HUES48 (cell line): Measurements from ENCODE around the gene DENND11.

ENCODE experiments used
- H3K27ac ChIP-seq: one replicate; pipeline ENCODE4 v1.7.0; 2013; ENCODE audit warnings: low read depth, low read length, inconsistent platforms
- H3K27me3 ChIP-seq: 2 replicates; pipeline ENCODE4 v1.6.1; 2013; ENCODE audit warnings: mild to moderate bottlenecking, low read length; ENCODE audit not compliant: control insufficient read depth, insufficient read depth
- H3K36me3 ChIP-seq: 2 replicates; pipeline ENCODE4 v1.6.1; 2013; ENCODE audit warnings: low read length; ENCODE audit not compliant: control insufficient read depth, insufficient read depth
- H3K4me1 ChIP-seq: 2 replicates; pipeline ENCODE4 v1.6.1; 2013; ENCODE audit warnings: mild to moderate bottlenecking, low read length; ENCODE audit not compliant: control insufficient read depth, insufficient read depth
- H3K4me3 ChIP-seq: 2 replicates; pipeline ENCODE4 v1.5.1; 2013; ENCODE audit warnings: mild to moderate bottlenecking, low read depth, low read length
- H3K9ac ChIP-seq: 2 replicates; pipeline ENCODE4 v1.6.1; 2013; ENCODE audit warnings: mild to moderate bottlenecking, low read depth, low read length, moderate library complexity
- H3K9me3 ChIP-seq: 2 replicates; pipeline ENCODE4 v1.6.1; 2013; ENCODE audit warnings: low read length; ENCODE audit not compliant: control insufficient read depth, insufficient read depth

The DENND11 gene

DNA sequence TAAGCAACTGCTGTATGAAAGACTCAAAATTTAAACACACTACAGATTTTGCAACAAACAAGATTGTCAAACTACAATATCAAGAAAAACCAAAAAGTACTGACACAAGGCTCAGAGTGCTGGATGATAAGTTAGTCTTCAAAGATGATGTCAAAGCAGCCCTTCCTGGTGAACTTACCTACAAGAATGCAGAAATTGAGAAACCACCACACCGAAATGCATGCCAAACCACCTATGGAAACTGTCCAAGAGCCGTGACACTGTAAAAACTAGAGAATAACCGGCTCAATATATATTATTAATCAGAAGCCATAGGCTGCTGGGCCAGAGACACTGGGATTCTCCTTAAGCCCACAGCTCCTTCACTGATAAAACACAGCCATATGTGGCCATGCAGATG is 25.3 kb downstream of the DENND11 start:
- H3K4me1 ChIP-seq = peaks cover 7% of the 10 kb centered on the region; the same call in 1 of the 2 replicates
- no peaks in the 10 kb centered on the region for H3K27me3 ChIP-seq
- H3K4me3 ChIP-seq = no peak overlapping the region
- H3K27ac ChIP-seq = no peak overlapping the region
- peaks cover 29% of the 10 kb centered on the region for H3K36me3 ChIP-seq
- no peaks in the 10 kb centered on the region for H3K9me3 ChIP-seq
- no peak overlapping the region for H3K9ac ChIP-seq

DNA sequence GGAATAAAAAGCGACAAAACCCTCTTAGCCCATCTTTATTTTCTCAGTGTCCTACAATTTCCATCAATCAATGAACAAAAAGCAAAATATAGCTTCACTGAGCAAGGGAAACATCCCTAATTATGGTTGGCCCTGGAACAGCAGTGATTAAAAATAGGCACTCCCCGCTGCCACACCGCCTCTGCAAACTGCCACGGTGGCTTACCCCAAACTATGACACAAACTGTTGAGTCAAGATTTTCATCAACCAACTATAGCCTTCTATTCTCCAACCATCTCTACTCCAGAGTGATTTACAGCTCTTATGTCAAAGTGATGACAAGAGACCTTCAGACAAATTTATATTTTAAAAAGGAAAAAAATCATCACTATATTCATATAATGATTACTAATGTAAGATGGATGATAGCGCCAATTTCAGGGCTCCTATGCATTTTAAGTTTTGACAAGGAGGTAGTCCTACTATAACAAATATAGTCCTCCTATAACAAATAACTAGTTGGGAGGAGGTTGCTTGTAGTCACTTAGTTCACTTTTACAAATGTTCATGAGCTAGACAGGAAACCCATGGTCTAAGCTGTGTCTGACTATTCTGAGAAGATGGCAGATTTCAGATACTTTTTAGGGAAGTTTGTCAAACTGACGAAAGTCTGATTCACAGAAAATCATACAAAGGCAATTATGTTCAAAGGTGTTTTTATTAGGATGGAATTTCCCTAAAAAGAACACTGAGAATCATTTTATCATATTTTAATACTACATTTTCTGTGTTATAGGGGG is 26.3 kb downstream of the DENND11 start:
- Histone ChIP-seq H3K9me3 (no peaks in the 10 kb centered on the region), H3K9ac (no peak overlapping the region), H3K4me3 (no peak overlapping the region), H3K27ac (peak overlapping the region; percentile 89), H3K4me1 (peaks cover 7% of the 10 kb centered on the region; the same call in 1 of the 2 replicates), H3K36me3 (peaks cover 19% of the 10 kb centered on the region), H3K27me3 (no peaks in the 10 kb centered on the region)

DNA sequence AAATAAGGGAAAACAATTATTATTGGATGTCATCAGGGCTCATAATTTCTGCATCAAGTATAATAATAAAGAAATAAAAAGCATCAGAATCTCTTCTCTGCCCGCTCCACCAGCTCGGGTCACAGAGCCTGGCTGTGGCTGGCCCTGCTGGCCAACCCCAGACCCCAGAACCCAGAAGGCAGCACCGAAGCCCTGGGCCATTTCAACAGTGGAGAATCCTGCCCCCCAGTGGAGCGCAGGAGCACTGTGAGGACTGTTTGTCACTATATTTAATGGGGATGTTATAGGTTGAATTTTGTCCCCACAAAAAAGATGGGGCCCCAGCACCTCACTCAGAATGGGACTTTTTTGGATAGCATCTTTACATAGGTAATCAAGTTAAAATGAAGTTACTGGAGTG is 27.3 kb downstream of the DENND11 start:
- Histone ChIP-seq H3K9ac (no peak overlapping the region), H3K27me3 (no peaks in the 10 kb centered on the region), H3K36me3 (peaks cover 14% of the 10 kb centered on the region), H3K9me3 (no peaks in the 10 kb centered on the region), H3K4me3 (no peak overlapping the region), H3K27ac (peak overlapping the region; percentile 89), H3K4me1 (peaks cover 7% of the 10 kb centered on the region; the same call in 1 of the 2 replicates)

DNA sequence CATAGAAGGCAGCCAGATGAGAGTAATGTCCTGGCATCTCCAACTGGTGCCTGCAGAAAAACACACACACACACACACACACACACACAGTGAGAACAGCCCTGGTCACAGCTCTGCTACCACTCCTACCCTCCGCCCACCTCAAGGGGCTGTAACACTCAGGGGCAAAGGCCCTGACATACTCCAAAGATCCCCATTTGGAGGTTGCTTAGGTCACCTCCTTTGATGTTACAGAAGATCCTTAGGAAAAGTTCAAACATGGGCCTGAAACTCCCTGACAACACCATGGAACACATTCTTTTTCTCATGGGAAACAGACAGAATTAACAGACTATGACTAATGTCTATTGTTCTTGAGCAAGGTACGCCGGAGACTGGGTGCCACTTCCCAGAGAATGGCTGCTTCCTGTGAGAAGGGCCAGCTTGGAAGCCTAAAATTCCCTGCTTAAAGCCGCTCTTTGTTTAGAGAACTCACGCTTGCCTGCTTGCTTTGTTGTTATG is 27.7 kb downstream of the DENND11 start:
- Histone ChIP-seq H3K4me3 (no peak overlapping the region), H3K27ac (peak overlapping the region; percentile 89), H3K4me1 (peaks cover 7% of the 10 kb centered on the region; the same call in 1 of the 2 replicates), H3K36me3 (peaks cover 13% of the 10 kb centered on the region), H3K9me3 (no peaks in the 10 kb centered on the region), H3K9ac (no peak overlapping the region), H3K27me3 (no peaks in the 10 kb centered on the region)

DNA sequence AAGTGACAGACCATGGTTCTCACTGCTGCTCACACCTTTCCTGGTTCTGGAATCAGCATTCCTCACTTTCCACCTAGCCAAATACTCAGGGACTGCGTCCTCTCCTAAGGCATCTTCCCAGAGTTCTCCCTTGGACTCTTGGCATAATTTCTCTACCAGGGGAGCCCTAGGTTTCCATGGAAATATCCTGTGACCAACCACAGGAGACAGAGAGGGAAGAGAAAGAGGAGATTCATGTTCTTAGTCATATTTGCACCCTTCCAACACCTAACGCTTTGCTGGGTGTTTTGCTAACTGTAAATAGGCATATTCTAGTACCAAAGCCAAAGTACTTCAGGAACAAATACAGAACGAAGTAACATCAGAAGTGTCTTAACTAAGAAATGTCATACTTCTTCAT is 28.6 kb downstream of the DENND11 start:
- no peak overlapping the region for H3K4me3 ChIP-seq
- no peaks in the 10 kb centered on the region for H3K9me3 ChIP-seq
- H3K9ac ChIP-seq = no peak overlapping the region
- H3K36me3 ChIP-seq = peaks cover 13% of the 10 kb centered on the region
- H3K4me1 ChIP-seq = peaks cover 7% of the 10 kb centered on the region; the same call in 1 of the 2 replicates
- H3K27ac ChIP-seq = peak overlapping the region; percentile 89
- no peaks in the 10 kb centered on the region for H3K27me3 ChIP-seq

DNA sequence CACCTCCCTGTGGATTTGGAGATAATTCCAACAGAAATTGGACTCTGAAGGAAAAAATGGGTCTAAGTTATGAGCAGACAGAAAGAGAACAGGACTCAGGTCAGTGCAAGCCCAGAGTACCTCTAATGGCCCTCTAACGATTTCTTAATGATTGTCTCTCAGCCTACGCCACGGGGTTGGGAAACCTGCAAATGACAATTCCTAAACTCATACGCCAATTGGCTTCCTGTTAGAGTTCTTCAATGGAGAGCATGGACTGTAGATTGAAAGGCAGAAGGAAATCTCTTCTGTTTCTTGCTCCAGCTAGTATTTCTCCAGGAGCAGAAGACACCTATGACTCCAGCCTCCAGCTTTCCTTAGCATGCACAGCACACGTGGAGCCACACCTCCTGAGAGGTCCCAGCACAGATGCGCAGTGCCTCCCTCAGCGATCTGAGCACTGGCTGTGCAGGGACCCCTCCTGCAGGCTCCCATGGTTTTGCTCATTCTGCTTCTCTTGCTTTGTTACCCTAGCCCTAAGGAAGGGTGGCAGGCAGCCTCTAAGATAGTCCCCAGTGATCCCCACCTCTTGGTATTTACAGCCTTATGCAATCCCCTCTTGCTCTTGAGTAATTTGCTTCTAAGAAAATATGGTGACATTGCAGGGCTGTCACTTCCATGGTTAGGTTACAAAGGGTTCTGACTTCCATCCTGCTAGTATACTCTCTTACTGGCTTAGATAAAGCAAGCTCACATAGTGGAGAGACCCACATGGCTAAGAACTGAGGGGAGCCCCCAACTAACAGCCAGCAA is 30.1 kb downstream of the DENND11 start:
- no peaks in the 10 kb centered on the region for H3K27me3 ChIP-seq
- H3K4me3 ChIP-seq = no peak overlapping the region
- H3K4me1 ChIP-seq = peaks cover 7% of the 10 kb centered on the region; the same call in 1 of the 2 replicates
- no peak overlapping the region for H3K27ac ChIP-seq
- H3K9me3 ChIP-seq = no peaks in the 10 kb centered on the region
- H3K36me3 ChIP-seq = peaks cover 13% of the 10 kb centered on the region
- no peak overlapping the region for H3K9ac ChIP-seq

DNA sequence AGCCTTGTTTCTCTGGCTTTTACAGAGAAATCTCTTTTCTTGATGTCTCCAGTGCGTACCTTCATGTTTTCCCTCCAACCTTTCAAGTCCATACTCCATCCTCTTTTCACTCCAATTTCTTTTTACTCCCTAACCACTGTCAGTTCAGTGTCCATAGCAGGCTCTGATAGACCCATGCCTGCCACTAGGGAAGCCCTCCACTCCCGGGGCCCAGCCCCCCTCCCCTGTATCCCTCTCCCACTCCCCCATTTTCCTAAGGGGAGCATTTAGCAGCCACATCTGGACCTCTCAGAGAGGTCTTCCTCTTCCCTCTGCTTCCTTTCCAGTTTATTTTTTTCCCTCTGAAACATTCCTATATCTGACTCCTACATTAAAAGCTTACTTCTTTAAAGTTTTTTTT is 33.1 kb downstream of the DENND11 start:
- H3K27me3 ChIP-seq = no peaks in the 10 kb centered on the region
- no peaks in the 10 kb centered on the region for H3K4me1 ChIP-seq
- H3K27ac ChIP-seq = no peak overlapping the region
- no peak overlapping the region for H3K9ac ChIP-seq
- H3K9me3 ChIP-seq = no peaks in the 10 kb centered on the region
- H3K4me3 ChIP-seq = no peak overlapping the region
- peaks cover 35% of the 10 kb centered on the region for H3K36me3 ChIP-seq

DNA sequence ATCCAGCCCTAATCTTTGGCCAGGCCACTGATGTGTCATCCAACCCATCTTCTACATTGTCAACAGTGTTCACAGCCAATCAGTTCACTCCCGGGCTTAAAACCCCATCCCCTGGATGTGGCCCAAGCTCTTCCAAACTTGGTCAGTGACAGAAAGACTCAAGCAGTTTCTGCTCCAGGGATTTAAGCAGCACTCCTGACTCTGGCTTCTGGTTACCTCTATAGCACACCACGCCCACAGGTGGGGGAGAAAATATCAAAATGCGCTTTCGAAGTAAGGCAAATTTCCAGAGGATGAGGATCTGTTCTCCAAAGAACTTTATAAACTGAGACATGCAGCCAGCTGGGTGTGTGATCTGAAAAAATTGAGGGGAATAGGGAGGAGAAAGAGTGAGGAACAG is 35.9 kb downstream of the DENND11 start:
- Histone ChIP-seq H3K4me1 (no peaks in the 10 kb centered on the region), H3K36me3 (peaks cover 47% of the 10 kb centered on the region), H3K9ac (no peak overlapping the region), H3K4me3 (no peak overlapping the region), H3K27me3 (no peaks in the 10 kb centered on the region), H3K27ac (no peak overlapping the region), H3K9me3 (no peaks in the 10 kb centered on the region)

DNA sequence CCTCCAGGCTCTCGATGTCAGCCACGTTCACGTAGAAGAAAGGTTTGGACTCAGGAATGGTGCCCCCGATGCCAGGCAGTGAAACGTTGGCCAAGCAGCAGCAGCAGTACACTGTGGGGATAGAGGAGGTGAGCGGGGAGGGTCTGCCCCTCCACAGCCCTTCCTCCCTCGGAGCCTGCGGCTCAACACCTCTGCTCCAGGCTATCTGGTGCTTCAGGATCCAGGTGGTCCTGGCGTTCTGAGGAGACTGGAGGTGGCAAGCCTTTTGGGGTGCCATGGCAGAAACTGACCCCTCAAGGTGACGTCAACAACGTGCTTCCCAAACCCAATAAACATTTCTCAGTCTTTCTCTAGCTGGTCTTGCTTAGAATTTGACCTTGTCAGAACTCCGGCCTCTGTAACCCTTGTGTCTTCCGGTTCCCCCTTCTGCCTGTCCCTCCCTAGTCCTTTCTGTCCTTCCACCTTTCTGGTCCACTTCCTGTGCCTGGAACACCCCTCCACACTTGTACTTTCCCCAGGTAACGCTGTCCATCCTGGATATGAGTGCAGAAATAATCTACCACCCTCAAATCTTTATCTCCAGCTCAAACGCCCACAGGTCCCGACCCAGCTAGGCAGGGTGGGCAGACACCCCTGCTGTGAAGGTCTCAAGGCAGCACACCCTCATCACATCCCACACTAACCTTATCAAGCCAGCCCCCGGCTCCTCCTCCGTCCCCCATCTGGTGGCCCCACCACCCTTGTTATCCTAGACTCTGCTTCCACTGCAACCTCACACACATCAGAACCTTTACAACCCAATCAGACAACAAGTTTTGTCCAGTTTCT is 36.5 kb downstream of the DENND11 start:
- Histone ChIP-seq H3K27ac (no peak overlapping the region), H3K27me3 (no peaks in the 10 kb centered on the region), H3K4me3 (no peak overlapping the region), H3K9ac (no peak overlapping the region), H3K9me3 (no peaks in the 10 kb centered on the region), H3K4me1 (no peaks in the 10 kb centered on the region), H3K36me3 (peaks cover 51% of the 10 kb centered on the region)

DNA sequence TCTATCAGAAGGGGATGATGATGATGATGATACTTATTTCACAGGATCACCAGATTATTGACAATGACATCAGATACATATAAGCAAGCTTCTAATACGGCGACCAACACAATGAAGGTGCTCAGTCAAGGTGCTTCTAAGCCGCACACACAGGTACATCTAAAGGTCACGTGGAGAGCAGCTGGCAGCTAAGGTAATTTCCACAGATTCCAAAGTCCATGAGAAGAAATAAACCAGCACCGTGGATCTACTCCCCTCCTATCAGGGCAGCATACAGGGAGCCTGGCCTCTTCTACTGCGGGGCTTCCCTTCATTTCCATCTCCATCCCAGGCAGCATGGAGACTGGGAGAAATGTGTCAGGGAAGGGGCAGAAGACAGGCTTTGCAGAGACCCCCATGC is 37.5 kb downstream of the DENND11 start:
- Histone ChIP-seq H3K4me1 (no peaks in the 10 kb centered on the region), H3K27ac (no peak overlapping the region), H3K4me3 (no peak overlapping the region), H3K36me3 (peaks cover 57% of the 10 kb centered on the region), H3K27me3 (no peaks in the 10 kb centered on the region), H3K9me3 (no peaks in the 10 kb centered on the region), H3K9ac (no peak overlapping the region)
